ENCODE data around the gene PTGDS.

The PTGDS gene

GRCh38 chr9:137009217-137009616 is 31.9 kb downstream of the PTGDS start:
- Histone ChIP-seq H3K79me1 (ENCODE audit: low read depth, low read length) (peaks cover 3% of the 10 kb centered on the region), H3K23ac (ENCODE audit: low read depth, low read length, poor library complexity) (peak overlapping the region; percentile 55), H3K4ac (ENCODE audit: low read length) (no peak overlapping the region), H3K14ac (ENCODE audit: low read length) (no peak overlapping the region), H3K9ac (ENCODE audit: low read depth, low read length, poor library complexity) (no peak overlapping the region), H3K9me3 (replicated peaks in 1 of 2; ENCODE audit: control insufficient read depth in 2 of 2, insufficient read depth in 1 of 2, low read depth in 1 of 2, low read length in 2 of 2) (peaks cover 2 to 3% of the 10 kb centered on the region in 2 donors), H4K91ac (ENCODE audit: low read depth, low read length, poor library complexity) (no peak overlapping the region), H2BK5ac (ENCODE audit: low read length) (no peak overlapping the region), H2AK5ac (ENCODE audit: low read depth, low read length) (no peak overlapping the region), H3K4me3 (ENCODE audit: low read length in 2 of 2) (no peak overlapping the region), H2BK120ac (ENCODE audit: low read depth, low read length) (no peak overlapping the region), H3K36me3 (replicated peaks in 1 of 2; ENCODE audit: control insufficient read depth in 2 of 2, insufficient read depth in 2 of 2, low read length in 2 of 2) (peaks cover 8 to 15% of the 10 kb centered on the region in 2 donors), H2AFZ (ENCODE audit: low read length) (no peak overlapping the region), H2BK12ac (ENCODE audit: low read length) (no peak overlapping the region), H3K4me1 (ENCODE audit: control insufficient read depth in 2 of 2, insufficient read depth in 1 of 2, low read depth in 1 of 2, low read length in 2 of 2) (peaks cover 0 to 8% of the 10 kb centered on the region in 2 donors), H3K4me2 (ENCODE audit: insufficient read depth, low read length, poor library complexity, severe bottlenecking) (no peak overlapping the region), H3K18ac (ENCODE audit: low read length) (no peak overlapping the region), H3K27ac (replicated peaks; ENCODE audit: low read length) (no peak overlapping the region), H2BK15ac (ENCODE audit: low read length) (no peak overlapping the region), H4K8ac (ENCODE audit: low read depth, low read length) (no peak overlapping the region), H3K27me3 (ENCODE audit: control insufficient read depth in 3 of 3, insufficient read depth in 3 of 3, low read depth in 1 of 3, low read length in 3 of 3) (no peaks in the 10 kb centered on the region)
- no CpG with 5 or more reads among the region's 18 CpGs for WGBS, 2 donors (ENCODE audit: extremely low coverage in 2 of 2, insufficient read length in 2 of 2, insufficient replicate concordance in 1 of 2)
- no peak for DNase-seq (ENCODE audit: low spot score)

GRCh38 chr9:137009938-137010732 is 32.8 kb downstream of the PTGDS start:
- Histone ChIP-seq H3K9ac (ENCODE audit: low read depth, low read length, poor library complexity) (peak overlapping the region; percentile 60), H3K4me3 (ENCODE audit: low read length in 2 of 2) (peak overlapping the region in 1 of 2 donors; percentile 62), H2BK5ac (ENCODE audit: low read length) (no peak overlapping the region), H3K27me3 (ENCODE audit: control insufficient read depth in 3 of 3, insufficient read depth in 3 of 3, low read depth in 1 of 3, low read length in 3 of 3) (no peaks in the 10 kb centered on the region), H3K27ac (replicated peaks; ENCODE audit: low read length) (no peak overlapping the region), H2BK120ac (ENCODE audit: low read depth, low read length) (no peak overlapping the region), H2BK15ac (ENCODE audit: low read length) (no peak overlapping the region), H3K23ac (ENCODE audit: low read depth, low read length, poor library complexity) (peak overlapping the region; percentile 55), H3K9me3 (replicated peaks in 1 of 2; ENCODE audit: control insufficient read depth in 2 of 2, insufficient read depth in 1 of 2, low read depth in 1 of 2, low read length in 2 of 2) (peaks cover 2 to 3% of the 10 kb centered on the region in 2 donors), H3K4ac (ENCODE audit: low read length) (no peak overlapping the region), H2AFZ (ENCODE audit: low read length) (no peak overlapping the region), H4K91ac (ENCODE audit: low read depth, low read length, poor library complexity) (no peak overlapping the region), H3K4me2 (ENCODE audit: insufficient read depth, low read length, poor library complexity, severe bottlenecking) (no peak overlapping the region), H3K36me3 (replicated peaks in 1 of 2; ENCODE audit: control insufficient read depth in 2 of 2, insufficient read depth in 2 of 2, low read length in 2 of 2) (peaks cover 13 to 23% of the 10 kb centered on the region in 2 donors), H3K4me1 (ENCODE audit: control insufficient read depth in 2 of 2, insufficient read depth in 1 of 2, low read depth in 1 of 2, low read length in 2 of 2) (peaks cover 0 to 8% of the 10 kb centered on the region in 2 donors), H3K79me1 (ENCODE audit: low read depth, low read length) (peaks cover 3% of the 10 kb centered on the region), H3K14ac (ENCODE audit: low read length) (no peak overlapping the region), H2BK12ac (ENCODE audit: low read length) (no peak overlapping the region), H3K18ac (ENCODE audit: low read length) (no peak overlapping the region), H4K8ac (ENCODE audit: low read depth, low read length) (no peak overlapping the region), H2AK5ac (ENCODE audit: low read depth, low read length) (no peak overlapping the region)
- DNase-seq (ENCODE audit: low spot score) = no peak
- no CpG with 5 or more reads among the region's 49 CpGs for WGBS, 2 donors (ENCODE audit: extremely low coverage in 2 of 2, insufficient read length in 2 of 2, insufficient replicate concordance in 1 of 2)

- Histone ChIP-seq H3K23ac (ENCODE audit: low read depth, low read length, poor library complexity) (no peak overlapping the region), H2BK15ac (ENCODE audit: low read length) (no peak overlapping the region), H3K4me3 (ENCODE audit: low read length in 2 of 2) (no peak overlapping the region), H3K9ac (ENCODE audit: low read depth, low read length, poor library complexity) (no peak overlapping the region), H4K91ac (ENCODE audit: low read depth, low read length, poor library complexity) (no peak overlapping the region), H3K79me1 (ENCODE audit: low read depth, low read length) (peaks cover 3% of the 10 kb centered on the region), H3K27me3 (ENCODE audit: control insufficient read depth in 3 of 3, insufficient read depth in 3 of 3, low read depth in 1 of 3, low read length in 3 of 3) (no peaks in the 10 kb centered on the region), H2BK120ac (ENCODE audit: low read depth, low read length) (no peak overlapping the region), H2BK5ac (ENCODE audit: low read length) (no peak overlapping the region), H3K36me3 (replicated peaks in 1 of 2; ENCODE audit: control insufficient read depth in 2 of 2, insufficient read depth in 2 of 2, low read length in 2 of 2) (peaks cover 18 to 33% of the 10 kb centered on the region in 2 donors), H3K4ac (ENCODE audit: low read length) (no peak overlapping the region), H2AFZ (ENCODE audit: low read length) (no peak overlapping the region), H3K4me1 (ENCODE audit: control insufficient read depth in 2 of 2, insufficient read depth in 1 of 2, low read depth in 1 of 2, low read length in 2 of 2) (peaks cover 0 to 8% of the 10 kb centered on the region in 2 donors), H2BK12ac (ENCODE audit: low read length) (no peak overlapping the region), H3K14ac (ENCODE audit: low read length) (no peak overlapping the region), H3K18ac (ENCODE audit: low read length) (no peak overlapping the region), H3K27ac (replicated peaks; ENCODE audit: low read length) (no peak overlapping the region), H3K9me3 (replicated peaks in 1 of 2; ENCODE audit: control insufficient read depth in 2 of 2, insufficient read depth in 1 of 2, low read depth in 1 of 2, low read length in 2 of 2) (peaks cover under 1 to 3% of the 10 kb centered on the region in 2 donors), H4K8ac (ENCODE audit: low read depth, low read length) (peak overlapping the region; percentile 82), H3K4me2 (ENCODE audit: insufficient read depth, low read length, poor library complexity, severe bottlenecking) (no peak overlapping the region), H2AK5ac (ENCODE audit: low read depth, low read length) (no peak overlapping the region)
- no peak for DNase-seq (ENCODE audit: low spot score)
- no CpG with 5 or more reads among the region's 24 CpGs for WGBS, 2 donors (ENCODE audit: extremely low coverage in 2 of 2, insufficient read length in 2 of 2, insufficient replicate concordance in 1 of 2)
These were observed 33.9 kb downstream of the PTGDS start for GRCh38 chr9:137011156-137011555.

GRCh38 chr9:137011907-137012675 is 34.8 kb downstream of the PTGDS start:
- WGBS, 2 donors (ENCODE audit: extremely low coverage in 2 of 2, insufficient read length in 2 of 2, insufficient replicate concordance in 1 of 2) = no CpG with 5 or more reads among the region's 39 CpGs
- no peak for DNase-seq (ENCODE audit: low spot score)
- H3K36me3 ChIP-seq (replicated peaks in 1 of 2; ENCODE audit: control insufficient read depth in 2 of 2, insufficient read depth in 2 of 2, low read length in 2 of 2) = peaks cover 26 to 41% of the 10 kb centered on the region in 2 donors

More at GRCh38 chr9:137011907-137012675, 34.8 kb downstream of the PTGDS start:
- H4K91ac ChIP-seq (ENCODE audit: low read depth, low read length, poor library complexity) = no peak overlapping the region
- no peaks in the 10 kb centered on the region for H3K27me3 ChIP-seq (ENCODE audit: control insufficient read depth in 3 of 3, insufficient read depth in 3 of 3, low read depth in 1 of 3, low read length in 3 of 3)
- H3K4me3 ChIP-seq (ENCODE audit: low read length in 2 of 2) = no peak overlapping the region
- H3K18ac ChIP-seq (ENCODE audit: low read length) = no peak overlapping the region
- peaks cover 0 to 8% of the 10 kb centered on the region in 2 donors for H3K4me1 ChIP-seq (ENCODE audit: control insufficient read depth in 2 of 2, insufficient read depth in 1 of 2, low read depth in 1 of 2, low read length in 2 of 2)
- peaks cover 3% of the 10 kb centered on the region for H3K79me1 ChIP-seq (ENCODE audit: low read depth, low read length)
- H4K8ac ChIP-seq (ENCODE audit: low read depth, low read length) = no peak overlapping the region
- no peak overlapping the region for H3K27ac ChIP-seq (replicated peaks; ENCODE audit: low read length)
- H2BK15ac ChIP-seq (ENCODE audit: low read length) = no peak overlapping the region
- H2BK120ac ChIP-seq (ENCODE audit: low read depth, low read length) = no peak overlapping the region
- H3K23ac ChIP-seq (ENCODE audit: low read depth, low read length, poor library complexity) = no peak overlapping the region
- H3K14ac ChIP-seq (ENCODE audit: low read length) = no peak overlapping the region
- H3K4me2 ChIP-seq (ENCODE audit: insufficient read depth, low read length, poor library complexity, severe bottlenecking) = no peak overlapping the region
- H3K4ac ChIP-seq (ENCODE audit: low read length) = no peak overlapping the region
- no peak overlapping the region for H2AFZ ChIP-seq (ENCODE audit: low read length)
- H3K9me3 ChIP-seq (replicated peaks in 1 of 2; ENCODE audit: control insufficient read depth in 2 of 2, insufficient read depth in 1 of 2, low read depth in 1 of 2, low read length in 2 of 2) = peaks cover 0 to 5% of the 10 kb centered on the region in 2 donors
- no peak overlapping the region for H2BK5ac ChIP-seq (ENCODE audit: low read length)
- no peak overlapping the region for H2BK12ac ChIP-seq (ENCODE audit: low read length)
- H3K9ac ChIP-seq (ENCODE audit: low read depth, low read length, poor library complexity) = no peak overlapping the region
- H2AK5ac ChIP-seq (ENCODE audit: low read depth, low read length) = no peak overlapping the region
